ENCODE results near the gene ACTL6B.

- TF ChIP-seq MAX (IDR thresholded peaks at IDR 0.05) = no peak
- no peak for TF ChIP-seq EP300 (IDR thresholded peaks at IDR 0.05; ENCODE audit: borderline replicate concordance)
- TF ChIP-seq RAD21 (IDR thresholded peaks at IDR 0.05; ENCODE audit: low read depth) = no peak
- no peak for TF ChIP-seq NFIC (IDR thresholded peaks at IDR 0.05)
Measured at GRCh38 chr7:100609958-100610357, 46.3 kb downstream of the ACTL6B start.

All from Ishikawa (cell line).